HepG2 (cell line): Measurements from ENCODE around the gene ZBTB37. TPM values are rescaled to one million over a fixed set of nuclear protein-coding genes. Genes with fewer than 3 reads are reported as not detected.

Experiments
- ATAC-seq: fragments of 200-7000 bp; cut with Tn5 transposase; 3 replicates; pipeline ENCODE4 v1.9.1; 2020; ENCODE audit warnings: mild to moderate bottlenecking, moderate library complexity
- BruUV-seq: library from RNA; stranded (reverse); fragments of 400-500 nt; replicated peaks from 2 replicates; lab custom pipeline; 2021; lab: Mats Ljungman, UMichigan
- CTCF ChIA-PET: fragments of 300-600 bp; formaldehyde crosslinking; extraction: SDS; loops from one replicate; lab custom pipeline; 2021; ENCODE audit warnings: low total read pairs, inconsistent platforms, low intra/inter-chr PET ratio; lab: Yijun Ruan, JAX
- POLR2A ChIA-PET: fragments of 350-600 bp; sonication (Branson Sonifier 250); formaldehyde crosslinking; loops from one replicate; lab custom pipeline; 2020; ENCODE audit warnings: antibody characterized with exemption, inconsistent platforms; lab: Yijun Ruan, JAX
- DNase-seq: peaks from one replicate; pipeline ENCODE4 v3.0.0-alpha.2; 2015; ENCODE audit warnings: low spot score
- FAIRE-seq: peaks from 3 replicates; lab custom pipeline; 2011; peaks lifted over from hg19 to GRCh38; lab: Jason Lieb, UNC
- H2AFZ ChIP-seq: one replicate; pipeline ENCODE4 v1.6.1; 2011; ENCODE audit warnings: low read length, inconsistent platforms
- H3K27ac ChIP-seq: fragments of 300-600 bp; 3 replicates; pipeline ENCODE4 v1.8.0; 2011; ENCODE audit warnings: mixed run types, mild to moderate bottlenecking, mixed read lengths, low read length, inconsistent platforms; ENCODE audit not compliant: insufficient read depth; ENCODE audit errors: extremely low read length
- H3K27me3 ChIP-seq, 2 experiments: fragments of 200-600 bp in 1 of 2; 2 replicates in 1 of 2; 3 replicates in 1 of 2; pipeline versions ENCODE4 v1.6.0 to v1.8.0; 2011; ENCODE audit warnings: low read length in 2 of 2, mild to moderate bottlenecking in 2 of 2, moderate library complexity in 2 of 2, inconsistent platforms in 1 of 2; ENCODE audit not compliant: insufficient read depth in 2 of 2, control insufficient read depth in 1 of 2
- H3K36me3 ChIP-seq, 2 experiments: fragments of 200-600 bp in 1 of 2; replicated peaks in 1 of 2; 2 replicates in 1 of 2; 3 replicates in 1 of 2; pipeline versions ENCODE4 v1.5.1 to v1.8.0; 2011; ENCODE audit warnings: low read length in 2 of 2, inconsistent platforms in 1 of 2; ENCODE audit not compliant: insufficient read depth in 2 of 2, control insufficient read depth in 1 of 2
- H3K4me1 ChIP-seq: 2 replicates; pipeline ENCODE4 v1.5.1; 2012; ENCODE audit warnings: low read length, inconsistent platforms; ENCODE audit not compliant: insufficient read depth
- H3K4me2 ChIP-seq: 2 replicates; pipeline ENCODE4 v1.6.0; 2011; ENCODE audit warnings: low read depth, low read length, inconsistent platforms
- H3K4me3 ChIP-seq, 3 experiments: fragments of 200-600 bp in 1 of 3; sonication (generic), shearing (Covaris generic) in 1 of 3; replicated peaks in 1 of 3; 2 replicates each; pipeline ENCODE4 v1.5.1; 2011 to 2016; ENCODE audit warnings: low read length in 3 of 3, inconsistent platforms in 2 of 3, low read depth in 2 of 3, mild to moderate bottlenecking in 2 of 3, control low read depth in 1 of 3, mixed read lengths in 1 of 3; ENCODE audit not compliant: insufficient read depth in 1 of 3
- H3K79me2 ChIP-seq: one replicate; pipeline ENCODE4 v1.6.1; 2011; ENCODE audit warnings: low read length, inconsistent platforms; ENCODE audit not compliant: insufficient read depth
- H3K9ac ChIP-seq: 2 replicates; pipeline ENCODE4 v1.6.0; 2011; ENCODE audit warnings: mild to moderate bottlenecking, low read depth, low read length, inconsistent platforms; ENCODE audit not compliant: insufficient read depth
- H3K9me3 ChIP-seq: 2 replicates; pipeline ENCODE4 v1.5.1; 2012; ENCODE audit warnings: mild to moderate bottlenecking, low read length
- H4K20me1 ChIP-seq: 2 replicates; pipeline ENCODE4 v1.6.0; 2011; ENCODE audit warnings: inconsistent platforms, mild to moderate bottlenecking, low read length, moderate library complexity; ENCODE audit not compliant: insufficient read depth
- HNF4G ChIP-seq, 2 experiments: sonication (generic) in 1 of 2; formaldehyde crosslinking in 1 of 2; IDR thresholded peaks; 2 replicates each; pipeline versions ENCODE4 v1.4.0 to v1.6.1; 2011 to 2020; ENCODE audit warnings: borderline replicate concordance in 2 of 2, low read depth in 2 of 2, mild to moderate bottlenecking in 2 of 2, low read length in 1 of 2, missing genetic modification reagents in 1 of 2, moderate library complexity in 1 of 2
- HNRNPUL1 ChIP-seq: fragments of 200-400 bp; formaldehyde crosslinking; IDR thresholded peaks from 2 replicates; pipeline ENCODE4 v1.6.1; 2017; ENCODE audit warnings: low read depth, mild to moderate bottlenecking, low read length, moderate library complexity
- HOXA9 ChIP-seq: sonication (generic); formaldehyde crosslinking; IDR thresholded peaks from 2 replicates; pipeline ENCODE4 v1.8.1; 2022; ENCODE audit warnings: missing genetic modification reagents, mild to moderate bottlenecking, moderate library complexity, borderline replicate concordance
- MAF1 ChIP-seq: sonication (generic); formaldehyde crosslinking; IDR thresholded peaks from 2 replicates; pipeline ENCODE4 v1.5.0; 2020; ENCODE audit warnings: missing genetic modification reagents, borderline replicate concordance
- MATR3 ChIP-seq: sonication (generic); formaldehyde crosslinking; IDR thresholded peaks from 2 replicates; pipeline ENCODE4 v1.4.0; 2020; ENCODE audit warnings: missing genetic modification reagents
- NFIB ChIP-seq: sonication (generic); formaldehyde crosslinking; IDR thresholded peaks from 2 replicates; pipeline ENCODE4 v1.9.0; 2021; ENCODE audit warnings: missing genetic modification reagents, mild to moderate bottlenecking, borderline replicate concordance
- RELA ChIP-seq: sonication (generic); formaldehyde crosslinking; IDR thresholded peaks from 2 replicates; pipeline ENCODE4 v1.4.0; 2020; ENCODE audit warnings: missing genetic modification reagents
- RFX3 ChIP-seq: IDR thresholded peaks from 2 replicates; pipeline ENCODE4 v1.6.1; 2016; ENCODE audit warnings: missing biosample characterization, missing genetic modification reagents
- SP140L ChIP-seq: sonication (generic); formaldehyde crosslinking; IDR thresholded peaks from 2 replicates; pipeline ENCODE4 v1.4.0; 2020; ENCODE audit warnings: missing genetic modification reagents, borderline replicate concordance
- ZNF160 ChIP-seq: sonication (generic); formaldehyde crosslinking; IDR thresholded peaks from 2 replicates; pipeline ENCODE4 v1.8.0; 2022; ENCODE audit warnings: mild to moderate bottlenecking, inconsistent platforms, missing genetic modification reagents
- ZNF382 ChIP-seq: sonication (generic); formaldehyde crosslinking; IDR thresholded peaks from 2 replicates; pipeline ENCODE4 v1.5.0; 2020; ENCODE audit warnings: missing genetic modification reagents, mild to moderate bottlenecking, borderline replicate concordance
- ZNF747 ChIP-seq: sonication (generic); formaldehyde crosslinking; IDR thresholded peaks from 2 replicates; pipeline ENCODE4 v1.8.1; 2023; ENCODE audit warnings: missing genetic modification reagents, mild to moderate bottlenecking, borderline replicate concordance
- ZNF75D ChIP-seq: sonication (generic); formaldehyde crosslinking; IDR thresholded peaks from 2 replicates; pipeline ENCODE4 v1.8.1; 2023; ENCODE audit warnings: missing genetic modification reagents, mild to moderate bottlenecking, borderline replicate concordance
- WGBS: methylation state at CpG from one replicate; pipeline ENCODE4 v1.1.6; 2017; ENCODE audit warnings: low lambda C conversion rate; 5-methylcytosine and 5-hydroxymethylcytosine counted together
- in situ Hi-C: cut with HindIII; loops from 2 replicates; pipeline ENCODE4 v1.10.0; 2017; ENCODE audit warnings: low pct_unique_long_range_greater_than_20kb; ENCODE audit not compliant: extremely low pct_ligation_motif_present
- intact Hi-C: fragments of 100-400 bp; cut with micrococcal nuclease; formaldehyde crosslinking; loops from one replicate; pipeline ENCODE4 v1.10.0; 2022; ENCODE audit not compliant: unreplicated experiment
- polyA plus RNA-seq, 8 experiments: library from polyadenylated mRNA; depleted of rRNA in 3 of 8; stranded (reverse) in 7 of 8; unstranded in 1 of 8; fragments of >200 nt; fragmentation: Illumina TruSeq in 4 of 8; extraction: Trizol in 4 of 8; gene quantifications; 2 replicates each; pipeline versions ENCODE4 v1.2.1 to v1.2.3, GENCODE V29; 2011 to 2016; ENCODE audit warnings: low read depth in 4 of 8, missing spikeins in 1 of 8, mixed read lengths in 1 of 8; ENCODE audit not compliant: insufficient read depth in 1 of 8
- total RNA-seq, 5 experiments: library from RNA; depleted of rRNA; stranded (reverse); fragments of >200 nt; fragmentation: Illumina TruSeq; extraction: Trizol; gene quantifications; 2 replicates each; pipeline ENCODE4 v1.2.3, GENCODE V29; 2016; ENCODE audit warnings: low read depth in 1 of 5
- TF ChIP-seq, protein P1 (sequence below): sonication (generic); formaldehyde crosslinking; IDR thresholded peaks from 2 replicates; pipeline ENCODE4 v1.8.1; 2023; ENCODE audit warnings: mild to moderate bottlenecking, missing genetic modification reagents
- TF ChIP-seq, protein P2 (sequence below): conservative IDR thresholded peaks from 2 replicates; pipeline ENCODE4 v1.6.1; 2018; ENCODE audit warnings: missing genetic modification reagents

ZBTB37 gene
- total and polyA plus RNA-seq, 2 of the 13 experiments (the other 11 are each of a cell fraction or from before 2014, with no cell fraction given) = 2.6 to 7.7 TPM

DNA sequence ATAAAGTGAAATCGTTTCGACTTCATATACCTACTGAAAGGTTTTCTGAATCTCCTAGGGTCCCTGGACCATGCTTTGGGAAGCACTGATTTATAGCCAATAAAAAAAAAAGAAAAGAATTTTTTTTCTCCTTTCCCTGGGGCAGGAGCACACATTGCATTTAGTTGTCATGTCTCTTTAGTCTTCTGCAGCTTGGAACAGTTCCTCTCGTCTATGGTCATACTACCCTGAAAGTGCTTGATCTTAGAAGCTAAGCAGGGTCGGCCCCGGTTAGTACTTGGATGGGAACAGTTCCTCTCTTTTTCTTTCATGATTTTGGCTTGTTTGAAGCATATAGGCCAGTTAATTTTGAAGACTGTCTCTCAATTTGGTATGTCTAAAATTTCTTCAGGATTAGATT, 52.7 kb downstream of the ZBTB37 start:
- no peaks in the 10 kb centered on the region for H4K20me1 ChIP-seq
- in situ Hi-C loops = no loop called here
- no peak for FAIRE-seq
- intact Hi-C loops = no loop called here
- H3K79me2 ChIP-seq = peaks cover 2% of the 10 kb centered on the region
- no peak overlapping the region for H3K4me2 ChIP-seq
- no peak overlapping the region for H3K9ac ChIP-seq
- no TSS peak for BruUV-seq
- DNase-seq = no peak
- ATAC-seq = no peak
- H3K4me1 ChIP-seq = peaks cover 46% of the 10 kb centered on the region
- H2AFZ ChIP-seq = no peak overlapping the region
- TF ChIP-seq ZNF75D (no peak), ZNF747 (CRISPR knock-in tag) (no peak), RFX3 (no peak), HOXA9 (no peak), HNRNPUL1 (no peak), MATR3 (CRISPR knock-in tag) (no peak), RELA (CRISPR knock-in tag) (no peak), ZNF160 (no peak), HNF4G (IDR thresholded peaks at IDR 0.05; ENCODE audit: borderline replicate concordance, low read depth, low read length) (no peak), HNF4G (CRISPR knock-in tag; IDR thresholded peaks at IDR 0.05; ENCODE audit: borderline replicate concordance, low read depth) (no peak), MAF1 (CRISPR knock-in tag) (no peak), NFIB (no peak), ZNF382 (CRISPR knock-in tag) (no peak), SP140L (CRISPR knock-in tag) (no peak)
- TF ChIP-seq, protein P1, sequence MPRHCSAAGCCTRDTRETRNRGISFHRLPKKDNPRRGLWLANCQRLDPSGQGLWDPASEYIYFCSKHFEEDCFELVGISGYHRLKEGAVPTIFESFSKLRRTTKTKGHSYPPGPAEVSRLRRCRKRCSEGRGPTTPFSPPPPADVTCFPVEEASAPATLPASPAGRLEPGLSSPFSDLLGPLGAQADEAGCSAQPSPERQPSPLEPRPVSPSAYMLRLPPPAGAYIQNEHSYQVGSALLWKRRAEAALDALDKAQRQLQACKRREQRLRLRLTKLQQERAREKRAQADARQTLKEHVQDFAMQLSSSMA (CRISPR knock-in tag) = no peak
- TF ChIP-seq, protein P2, sequence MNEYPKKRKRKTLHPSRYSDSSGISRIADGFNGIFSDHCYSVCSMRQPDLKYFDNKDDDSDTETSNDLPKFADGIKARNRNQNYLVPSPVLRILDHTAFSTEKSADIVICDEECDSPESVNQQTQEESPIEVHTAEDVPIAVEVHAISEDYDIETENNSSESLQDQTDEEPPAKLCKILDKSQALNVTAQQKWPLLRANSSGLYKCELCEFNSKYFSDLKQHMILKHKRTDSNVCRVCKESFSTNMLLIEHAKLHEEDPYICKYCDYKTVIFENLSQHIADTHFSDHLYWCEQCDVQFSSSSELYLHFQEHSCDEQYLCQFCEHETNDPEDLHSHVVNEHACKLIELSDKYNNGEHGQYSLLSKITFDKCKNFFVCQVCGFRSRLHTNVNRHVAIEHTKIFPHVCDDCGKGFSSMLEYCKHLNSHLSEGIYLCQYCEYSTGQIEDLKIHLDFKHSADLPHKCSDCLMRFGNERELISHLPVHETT (CRISPR knock-in tag) = no peak
- ChIA-PET POLR2A (no interaction called here), CTCF (no interaction called here)
- no peaks in the 10 kb centered on the region for H3K36me3 ChIP-seq
- H3K9me3 ChIP-seq = no peaks in the 10 kb centered on the region
- WGBS = 77% methylated on average over 5 of the region's 5 CpGs
- H3K4me3 ChIP-seq = no peak overlapping the region
- no peak overlapping the region for H3K27ac ChIP-seq
- H3K27me3 ChIP-seq = no peaks in the 10 kb centered on the region
